Ovary (tissue), 9 donors: ENCODE results near the gene REG1A. TPM values are rescaled to one million over a fixed set of nuclear protein-coding genes. Genes with fewer than 3 reads are reported as not detected.

Source experiments
- DNase-seq, 5 donors: peaks; one replicate each; pipeline ENCODE4 v3.0.0-alpha.2; 2019 to 2020
- H3K27ac ChIP-seq, 2 donors: fragments of 200-600 bp; one replicate each; pipeline versions ENCODE4 v1.5.1 to v1.8.0; 2019 to 2022
- H3K27me3 ChIP-seq: fragments of 200-600 bp; one replicate; pipeline ENCODE4 v1.8.0; 2022
- H3K36me3 ChIP-seq: fragments of 200-600 bp; sonication (generic); one replicate; pipeline ENCODE4 v1.5.1; 2019
- H3K4me1 ChIP-seq: one replicate; pipeline ENCODE4 v1.8.1; 2013; ENCODE audit warnings: mild to moderate bottlenecking, moderate library complexity; ENCODE audit not compliant: insufficient read depth
- H3K4me3 ChIP-seq: fragments of 200-600 bp; sonication (generic); one replicate; pipeline ENCODE4 v1.5.1; 2017
- H3K9me3 ChIP-seq, 2 donors: fragments of 200-600 bp in 1 of 2; sonication (generic) in 1 of 2; one replicate each; pipeline versions ENCODE4 v1.5.1 to v1.8.1; 2013 to 2019; ENCODE audit warnings: mild to moderate bottlenecking in 1 of 2, moderate library complexity in 1 of 2
- CTCF ChIP-seq, 3 donors: fragments of 450-650 bp in 2 of 3; fragments of 200-600 bp in 1 of 3; IDR thresholded peaks; one replicate each; pipeline versions ENCODE4 v1.5.1 to v1.8.0; 2016 to 2022; ENCODE audit warnings: antibody characterized with exemption in 3 of 3, mild to moderate bottlenecking in 1 of 3
- EP300 ChIP-seq: sonication (generic); formaldehyde crosslinking; IDR thresholded peaks from one replicate; pipeline ENCODE4 v1.6.1; 2017; ENCODE audit warnings: antibody characterized with exemption
- POLR2A ChIP-seq: fragments of 450-650 bp; IDR thresholded peaks from one replicate; pipeline ENCODE4 v1.6.1; 2017; ENCODE audit warnings: antibody characterized with exemption, mild to moderate bottlenecking, moderate library complexity
- WGBS, 3 donors: extraction: QIAGEN DNeasy Blood & Tissue Kit in 1 of 3; methylation state at CpG; one replicate each; pipeline versions ENCODE4 v1.1.5 to v1.1.7; 2013 to 2017; 5-methylcytosine and 5-hydroxymethylcytosine counted together
- intact Hi-C, 4 donors: fragments of 100-400 bp; cut with DNase I; formaldehyde crosslinking; loops; one replicate each; pipeline versions ENCODE4 v1.11.0 to v1.15.1; 2022 to 2023
- polyA plus RNA-seq, 2 donors: library from polyadenylated mRNA; stranded (reverse); fragments of 200-250 nt in 1 of 2; fragments of 350-450 nt in 1 of 2; fragmentation: Illumina TruSeq in 1 of 2; extraction: RNeasy Lipid Tissue Mini Kit (QIAGEN cat#74804) in 1 of 2; gene quantifications; one replicate each; pipeline ENCODE4 v1.2.3, GENCODE V29; 2013 to 2014
- total RNA-seq, 7 donors: library from RNA; depleted of rRNA in 2 of 7; stranded (reverse); fragments of >200 nt in 2 of 7; fragmentation: NEBNext Ultra II Directional in 3 of 7; extraction: Animal tissue kit (Norgen Biotek cat#: 25700) in 3 of 7; gene quantifications; one replicate each; pipeline versions ENCODE4 v1.1.0 to v1.2.4, GENCODE V29; 2016 to 2023
- donor health status: DM: no; HTN: no; CAD: no; lungs with moderate emphysema.
- donor health status: DM: no; HTN: no; CAD: no.
- donor health status: Bipolar disorder and iron deficiency.
- donor health status: DM: yes; HTN: yes; CAD: no.
- donor health status: DM: no; HTN: no; CAD: no.
- donor health status: DM: yes; HTN: yes; CAD: no.

The REG1A gene
- total and polyA plus RNA-seq, 9 donors, result 0.24 to 33.6 (median 2.9) TPM; not detected in 3

- no peaks in the 10 kb centered on the region for H3K36me3 ChIP-seq
- no peak overlapping the region for H3K27ac ChIP-seq
- intact Hi-C loops, result no loop called here
- WGBS, 3 donors, result 18 to 27% (median 23%) methylated on average over 2 of the region's 2 CpGs
- DNase-seq, result no peak
- H3K27me3 ChIP-seq, result no peaks in the 10 kb centered on the region
- no peaks in the 10 kb centered on the region for H3K9me3 ChIP-seq
- TF ChIP-seq EP300, result no peak
- TF ChIP-seq POLR2A, result no peak
- no peak for TF ChIP-seq CTCF (IDR thresholded peaks at IDR 0.05)
- no peaks in the 10 kb centered on the region for H3K4me1 ChIP-seq
- H3K4me3 ChIP-seq, result no peak overlapping the region
Observed at GRCh38 chr2:79116997-79117928, 3.0 kb upstream of the REG1A start.

DNA sequence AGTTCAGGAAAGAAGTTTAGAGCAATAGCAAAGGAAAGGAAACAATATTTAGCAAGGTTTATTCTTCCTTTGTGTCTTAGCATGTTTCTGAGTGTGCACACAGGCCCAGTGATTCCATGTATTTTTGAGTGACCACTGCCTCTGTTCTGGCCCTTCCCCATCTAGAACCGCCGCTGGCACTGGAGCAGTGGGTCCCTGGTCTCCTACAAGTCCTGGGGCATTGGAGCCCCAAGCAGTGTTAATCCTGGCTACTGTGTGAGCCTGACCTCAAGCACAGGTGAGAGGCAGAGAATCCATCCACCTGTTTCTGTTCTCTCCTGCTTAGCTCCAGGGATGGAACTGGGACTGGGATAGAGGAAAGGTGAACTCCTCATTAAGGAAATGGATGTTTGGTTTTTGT lies 2.4 kb downstream of the REG1A start:
- TF ChIP-seq POLR2A, result no peak
- TF ChIP-seq EP300, result no peak
- Histone ChIP-seq H3K4me3 (no peak overlapping the region), H3K36me3 (no peaks in the 10 kb centered on the region), H3K27ac (no peak overlapping the region), H3K27me3 (no peaks in the 10 kb centered on the region), H3K4me1 (no peaks in the 10 kb centered on the region), H3K9me3 (no peaks in the 10 kb centered on the region)
- DNase-seq, result no peak
- 93 to 97% (median 93%) methylated on average over 2 of the region's 2 CpGs for WGBS, 3 donors
- intact Hi-C loops, result no loop called here

DNA sequence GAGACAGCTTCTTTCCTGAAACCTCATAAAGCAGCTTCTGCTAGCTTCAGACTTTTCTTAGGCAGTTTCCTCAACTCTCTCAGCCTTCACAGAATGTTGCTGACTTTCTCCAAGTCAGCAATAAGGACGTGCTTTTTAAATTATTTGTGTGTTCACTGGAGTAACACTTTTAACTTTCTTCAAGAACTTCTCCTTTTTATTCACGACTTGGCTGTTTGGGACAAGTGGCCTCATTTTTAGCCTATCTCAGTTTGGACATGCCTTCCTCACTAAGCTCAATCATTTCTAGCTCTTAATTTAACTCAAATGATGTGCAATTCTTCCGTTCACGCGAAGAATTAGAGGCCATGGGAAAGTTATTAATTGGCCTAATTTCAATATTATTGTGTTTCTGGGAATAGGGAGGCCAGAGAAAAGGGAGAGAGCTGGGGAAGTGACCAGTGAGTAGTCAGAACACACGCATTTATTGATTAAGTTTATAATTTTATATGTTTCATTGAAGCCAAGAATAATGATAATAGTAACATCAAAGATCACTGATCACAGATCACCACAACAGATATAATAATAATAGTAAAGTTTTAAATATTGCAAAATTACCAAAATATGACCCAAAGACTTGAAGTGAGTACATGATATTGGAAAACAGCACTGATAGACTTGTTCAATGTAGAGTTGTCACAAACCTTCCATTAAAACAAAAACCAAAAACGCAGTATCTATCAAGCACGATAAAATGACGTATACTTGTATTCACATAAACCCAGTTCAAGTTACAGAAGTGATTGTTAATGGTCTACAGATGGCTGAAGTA lies 4.8 kb downstream of the REG1A start:
- Histone ChIP-seq H3K27me3 (no peaks in the 10 kb centered on the region), H3K36me3 (no peaks in the 10 kb centered on the region), H3K4me1 (no peaks in the 10 kb centered on the region), H3K4me3 (no peak overlapping the region), H3K27ac (no peak overlapping the region), H3K9me3 (no peaks in the 10 kb centered on the region)
- WGBS, 3 donors, result 78 to 90% (median 85%) methylated on average over 9 of the region's 9 CpGs
- TF ChIP-seq EP300 (no peak), POLR2A (no peak), CTCF (IDR thresholded peaks at IDR 0.05) (no peak)
- DNase-seq, result no peak
- intact Hi-C loops, result no loop called here

DNA sequence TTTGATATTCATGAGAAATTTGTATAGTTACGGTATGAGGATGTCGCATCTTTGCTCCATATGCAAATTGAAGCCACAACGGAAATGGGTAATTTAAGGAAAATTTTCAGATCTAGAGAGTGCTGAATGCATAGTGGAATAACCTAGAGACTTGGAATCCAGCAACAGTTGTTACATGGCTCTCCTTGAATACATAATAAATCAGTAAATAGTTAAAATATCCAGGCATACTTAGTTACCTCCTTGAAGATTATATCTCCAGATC lies 5.4 kb downstream of the REG1A start:
- TF ChIP-seq POLR2A (no peak), EP300 (no peak), CTCF (IDR thresholded peaks at IDR 0.05) (no peak)
- H3K4me1 ChIP-seq, result no peaks in the 10 kb centered on the region
- H3K27ac ChIP-seq, result no peak overlapping the region
- H3K4me3 ChIP-seq, result no peak overlapping the region
- WGBS, 3 donors, result 92 to 93% (median 92%) methylated on average over 3 of the region's 3 CpGs
- no peaks in the 10 kb centered on the region for H3K36me3 ChIP-seq
- DNase-seq, result no peak
- no peaks in the 10 kb centered on the region for H3K9me3 ChIP-seq
- intact Hi-C loops, result no loop called here
- H3K27me3 ChIP-seq, result no peaks in the 10 kb centered on the region
